CD4-positive, alpha-beta T cell treated with Interleukin-15 for 1 hour (primary cell): ENCODE results near the gene POP7.
"Not testable (repeated sequence)": the region's sequence is repeated elsewhere in the genome, so short reads cannot be mapped to it uniquely, and the experiment has no call there.

Experiments
- DNase-seq: peaks from one replicate; pipeline ENCODE4 v3.0.0-alpha.2; 2020

POP7 gene

DNA sequence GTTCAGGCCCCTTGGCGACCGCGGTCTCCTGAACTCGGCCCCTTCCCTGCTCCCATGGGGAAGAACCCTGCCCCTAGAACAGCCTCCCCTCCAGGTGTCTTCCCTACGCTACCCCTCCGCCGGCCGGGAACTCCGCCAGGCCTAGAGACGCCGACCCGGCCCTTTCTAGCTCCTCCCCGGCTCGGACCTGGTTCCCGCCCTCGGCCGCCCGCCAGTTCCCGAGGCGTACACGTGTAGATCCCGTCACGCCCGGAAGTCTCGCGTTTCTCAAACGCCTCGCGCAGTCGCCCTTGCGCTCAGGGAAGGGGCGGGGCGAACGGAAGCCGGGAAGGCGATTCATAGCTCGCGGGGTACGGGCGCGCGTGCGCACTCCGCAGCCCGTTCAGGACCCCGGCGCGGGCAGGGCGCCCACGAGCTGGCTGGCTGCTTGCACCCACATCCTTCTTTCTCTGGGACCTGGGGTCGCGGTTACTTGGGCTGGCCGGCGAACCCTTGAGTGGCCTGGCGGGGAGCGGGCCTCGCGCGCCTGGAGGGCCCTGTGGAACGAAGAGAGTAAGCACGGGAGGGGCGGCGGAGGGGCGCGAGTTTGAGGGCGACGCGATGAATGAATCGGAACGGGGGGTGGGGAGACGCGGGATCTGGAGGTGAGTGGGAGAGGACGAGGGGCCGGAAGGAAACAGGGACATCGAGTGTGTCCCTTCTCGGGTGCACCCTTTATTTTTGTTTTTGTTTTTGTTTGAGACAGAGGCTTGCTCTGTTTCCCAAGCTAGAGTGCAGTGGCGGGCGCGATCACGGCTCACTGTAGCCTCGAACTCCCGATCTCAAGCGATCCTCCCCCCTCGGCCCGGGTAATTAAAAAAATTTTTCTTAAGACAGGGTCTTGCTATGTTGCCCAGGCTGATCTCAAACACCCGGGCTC lies at the start of gene POP7:
Gene POP7, plus strand, starts transcription at position 369 of the 919 bp plus-strand sequence. CDS start 710 bp downstream, outside the sequence.
- DNase-seq: peak; percentile 97

GRCh38 chr7:100662194-100662776 lies 43.6 kb upstream of the POP7 start:
- not testable (repeated sequence) for DNase-seq

- DNase-seq: no peak
Observed at GRCh38 chr7:100665168-100665726, 40.7 kb upstream of the POP7 start.

- DNase-seq: no peak
Observed at GRCh38 chr7:100667331-100668068, 38.4 kb upstream of the POP7 start.

GRCh38 chr7:100668069-100668449 lies 37.9 kb upstream of the POP7 start:
- no peak for DNase-seq

- DNase-seq: not testable (repeated sequence)
Observed at GRCh38 chr7:100669106-100669505, 36.8 kb upstream of the POP7 start.

GRCh38 chr7:100670074-100670473 lies 35.8 kb upstream of the POP7 start:
- DNase-seq: no peak

DNA sequence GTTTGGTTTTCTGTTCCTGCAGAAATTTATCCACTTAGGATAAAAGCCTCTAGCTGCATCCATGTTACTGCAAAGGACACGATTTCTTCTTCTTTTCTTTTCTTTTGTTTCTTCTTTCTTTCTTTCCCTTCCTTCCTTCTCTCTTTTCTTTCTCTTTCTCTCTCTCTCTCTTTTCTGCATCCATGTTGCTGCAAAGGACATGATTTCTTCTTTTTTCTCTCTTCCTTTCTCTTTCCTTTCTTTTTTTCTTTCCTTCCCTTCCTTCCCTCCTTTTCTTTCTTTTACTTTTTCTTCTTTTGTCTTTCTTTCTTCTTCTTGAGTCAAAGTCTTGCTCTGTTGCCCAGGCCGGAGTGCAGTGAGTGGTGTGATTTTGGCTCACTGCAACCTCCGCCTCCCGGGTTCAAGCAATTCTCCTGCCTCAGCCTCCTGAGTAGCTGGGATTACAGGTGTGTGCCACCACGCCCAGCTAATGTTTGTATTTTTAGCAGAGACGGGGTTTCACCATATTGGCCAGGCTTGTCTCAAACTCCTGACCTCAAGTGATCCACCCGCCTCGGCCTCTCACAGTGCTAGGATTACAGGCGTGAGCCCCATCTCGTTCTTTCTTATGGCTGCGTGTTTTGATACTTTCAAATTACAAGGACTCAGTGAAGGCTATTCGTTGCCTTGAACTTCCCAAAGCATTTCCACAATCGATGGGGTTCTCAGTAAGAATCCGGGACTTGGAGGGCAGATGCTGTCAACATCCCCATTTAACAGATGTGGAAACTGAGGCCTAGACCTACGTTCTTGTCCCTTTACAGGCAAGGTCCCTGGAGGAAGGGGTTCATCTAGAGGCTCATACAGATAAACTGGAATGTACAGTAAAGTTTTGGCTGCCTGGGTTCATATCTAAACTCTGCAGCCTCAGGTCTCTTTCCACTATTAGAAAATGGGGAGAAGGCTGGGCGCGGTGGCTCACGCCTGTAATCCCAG lies 34.3 kb upstream of the POP7 start:
- DNase-seq: no peak

DNA sequence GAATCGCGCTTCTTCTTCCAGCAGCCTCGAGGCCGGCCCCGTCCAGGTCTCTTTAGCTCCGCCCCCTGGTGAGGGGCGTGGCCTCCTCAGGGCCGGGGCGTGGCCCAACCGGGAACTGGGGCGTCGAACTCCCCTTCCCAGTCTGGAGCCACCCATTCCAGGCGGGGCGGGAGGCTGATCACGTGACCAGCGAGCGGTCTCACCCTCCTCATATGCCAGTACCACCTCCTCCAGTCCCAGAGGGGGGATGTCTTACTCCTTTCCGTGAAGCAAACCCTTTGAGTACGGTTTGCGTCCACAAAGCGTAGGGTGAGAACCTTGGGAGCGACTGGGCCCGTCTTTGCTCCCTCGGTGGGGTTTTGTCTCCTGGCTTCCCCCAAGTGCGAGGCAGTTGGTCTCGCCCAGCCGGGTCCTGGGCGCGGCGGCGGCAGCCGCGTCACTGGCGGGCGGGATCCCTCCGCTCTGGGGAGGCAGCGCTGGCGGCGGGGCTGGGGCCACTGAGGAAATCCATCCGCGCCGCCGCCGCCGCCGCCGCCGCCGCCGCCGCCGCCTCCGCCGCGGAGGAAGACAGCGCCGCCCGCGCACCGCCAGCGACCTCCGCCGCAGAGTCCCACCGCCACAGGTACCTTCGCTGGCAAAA lies 32.5 kb upstream of the POP7 start, which contains the start of gene GNB2:
Gene GNB2, plus strand, starts transcription at position 439 of the 640 bp plus-strand sequence. CDS start 2,526 bp downstream, outside the sequence.
- peak; percentile 99 for DNase-seq

DNA sequence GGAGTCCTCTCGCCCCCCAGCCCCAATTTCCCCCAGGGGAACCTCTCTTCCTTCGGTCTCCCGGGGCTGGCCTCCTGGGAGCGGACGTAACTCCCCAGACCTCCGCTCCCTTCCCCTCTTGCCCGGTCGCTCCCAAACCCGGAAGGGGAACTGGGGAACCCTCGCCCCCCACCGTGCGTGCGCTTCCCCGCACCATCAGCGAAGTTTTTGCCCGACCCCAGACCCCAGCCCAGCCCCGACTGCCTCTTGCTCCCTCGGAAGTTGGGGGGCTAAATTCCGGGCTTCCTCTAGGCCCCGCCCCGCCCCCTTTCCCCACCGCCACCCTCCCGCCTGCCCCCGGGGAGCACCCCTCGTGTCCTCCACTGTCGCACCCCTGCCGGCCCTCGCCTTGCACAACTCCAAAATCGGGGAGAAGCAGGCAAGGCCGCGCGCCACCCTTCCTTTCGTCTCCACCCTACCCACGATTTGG lies 31.9 kb upstream of the POP7 start:
- peak; percentile 51 for DNase-seq

GRCh38 chr7:100674411-100675104 lies 31.4 kb upstream of the POP7 start:
- no peak for DNase-seq

DNA sequence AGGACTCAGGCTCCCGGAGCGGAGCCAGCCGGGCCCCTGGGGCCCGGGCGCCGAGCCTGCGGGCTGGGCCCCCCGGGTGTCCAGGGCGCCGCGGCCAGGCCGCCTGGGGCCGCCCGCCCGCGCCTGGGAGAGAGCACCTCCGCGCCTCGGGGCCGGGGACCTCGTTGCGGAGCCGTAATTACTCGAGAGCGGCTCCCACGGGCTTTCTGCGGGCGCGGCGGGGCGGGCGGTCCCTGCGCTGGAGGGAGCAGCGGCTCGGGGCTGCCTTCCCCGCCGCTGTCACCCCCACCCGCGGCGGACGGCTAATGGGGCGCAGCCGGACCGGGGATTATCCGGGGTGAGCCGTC lies 30.8 kb upstream of the POP7 start:
- no peak for DNase-seq

- DNase-seq: peak; percentile 98
Observed at GRCh38 chr7:100675581-100676350, 30.2 kb upstream of the POP7 start.

GRCh38 chr7:100676501-100677306 lies 29.2 kb upstream of the POP7 start:
- DNase-seq: no peak

DNA sequence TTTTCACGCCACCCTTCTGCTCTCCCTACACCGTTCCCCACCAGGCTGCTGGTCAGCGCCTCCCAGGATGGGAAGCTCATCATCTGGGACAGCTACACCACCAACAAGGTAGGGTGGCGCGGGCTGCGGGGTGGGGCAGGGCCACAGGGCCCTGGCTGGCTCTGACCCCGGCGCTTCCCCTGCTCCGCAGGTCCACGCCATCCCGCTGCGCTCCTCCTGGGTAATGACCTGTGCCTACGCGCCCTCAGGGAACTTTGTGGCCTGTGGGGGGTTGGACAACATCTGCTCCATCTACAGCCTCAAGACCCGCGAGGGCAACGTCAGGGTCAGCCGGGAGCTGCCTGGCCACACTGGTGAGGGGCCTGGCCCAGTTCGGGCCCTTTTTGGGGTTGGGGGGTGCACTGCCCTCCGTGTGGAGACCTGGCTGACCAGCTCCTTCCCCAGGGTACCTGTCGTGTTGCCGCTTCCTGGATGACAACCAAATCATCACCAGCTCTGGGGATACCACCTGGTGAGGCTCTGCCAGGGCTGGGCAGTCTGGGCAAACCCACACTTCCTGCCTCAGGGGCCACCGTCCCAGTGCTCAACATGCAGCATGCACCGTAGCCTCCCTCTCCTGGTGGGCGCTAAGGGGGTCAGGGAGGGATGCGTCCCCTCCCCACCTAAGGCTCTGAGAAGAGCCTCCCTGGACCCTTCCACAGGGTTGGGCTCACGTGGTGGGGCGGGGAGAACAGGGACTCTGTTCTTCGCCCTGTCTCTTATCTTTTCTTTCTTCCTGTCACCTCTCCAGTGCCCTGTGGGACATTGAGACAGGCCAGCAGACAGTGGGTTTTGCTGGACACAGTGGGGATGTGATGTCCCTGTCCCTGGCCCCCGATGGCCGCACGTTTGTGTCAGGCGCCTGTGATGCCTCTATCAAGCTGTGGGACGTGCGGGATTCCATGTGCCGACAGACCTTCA lies 28.3 kb upstream of the POP7 start:
- no peak for DNase-seq

- no peak for DNase-seq
Observed at GRCh38 chr7:100678291-100678984, 27.5 kb upstream of the POP7 start.
